Temporal lobe (tissue), 2 donors: ENCODE data around the gene AKAP4. TPM values are rescaled to one million over a fixed set of nuclear protein-coding genes. Genes with fewer than 3 reads are reported as not detected.

Experiments used
- small RNA-seq: library from RNA; depleted of rRNA; stranded (forward); fragments of <200 nt; gene quantifications from one replicate; pipeline ENCODE3, GENCODE V24; 2014; ENCODE audit warnings: low replicate concordance
- total RNA-seq: library from RNA; depleted of rRNA; stranded (reverse); fragments of >200 nt; gene quantifications from one replicate; pipeline ENCODE4 v1.2.3, GENCODE V29; 2014

Gene AKAP4
- total RNA-seq, 1 donor from 2014 or later = not detected

Small RNA genes within 50 kb of the gene (small RNA-seq; reads per million reads assigned to genes)
- gene PYY3 (not detected), gene RF00019 (not detected)

Other genes with a start within 250 kb of the AKAP4 start
- gene CCNB3, start 3.8 kb upstream of the AKAP4 start, total RNA-seq = 0.25 TPM